GM23248 (cell line): ENCODE measurements around the gene WWC1. TPM values are rescaled to one million over a fixed set of nuclear protein-coding genes. Genes with fewer than 3 reads are reported as not detected.

Source experiments
- DNase-seq: peaks from one replicate; pipeline ENCODE4 v3.0.0-alpha.2; 2015
- H2AFZ ChIP-seq: fragments of 200-600 bp; sonication (generic); 2 replicates; pipeline ENCODE4 v1.6.1; 2016; ENCODE audit warnings: antibody characterized with exemption
- H3F3A ChIP-seq: fragments of 200-600 bp; sonication (generic); 2 replicates; pipeline ENCODE4 v1.6.1; 2016; ENCODE audit warnings: mild to moderate bottlenecking, antibody characterized with exemption, mixed run types; ENCODE audit not compliant: insufficient read depth
- H3K27ac ChIP-seq: fragments of 200-600 bp; sonication (generic); 2 replicates; pipeline ENCODE4 v1.5.1; 2016; ENCODE audit warnings: mild to moderate bottlenecking
- H3K27me3 ChIP-seq: fragments of 200-600 bp; sonication (generic); replicated peaks from 2 replicates; pipeline ENCODE4 v1.6.1; 2016; ENCODE audit warnings: mild to moderate bottlenecking; ENCODE audit not compliant: insufficient read depth
- H3K36me3 ChIP-seq: fragments of 200-600 bp; sonication (generic); 2 replicates; pipeline ENCODE4 v1.6.1; 2016; ENCODE audit warnings: low read depth, mild to moderate bottlenecking
- H3K4me1 ChIP-seq: fragments of 200-600 bp; sonication (generic); 2 replicates; pipeline ENCODE4 v1.6.1; 2016; ENCODE audit warnings: mild to moderate bottlenecking; ENCODE audit not compliant: insufficient read depth
- H3K4me2 ChIP-seq: fragments of 200-600 bp; sonication (generic); one replicate; pipeline ENCODE4 v1.6.1; 2016; ENCODE audit warnings: mild to moderate bottlenecking; ENCODE audit not compliant: unreplicated experiment
- H3K4me3 ChIP-seq: fragments of 200-600 bp; sonication (generic); 2 replicates; pipeline ENCODE4 v1.5.1; 2016; ENCODE audit warnings: mild to moderate bottlenecking
- H3K79me2 ChIP-seq: fragments of 200-600 bp; sonication (generic); 2 replicates; pipeline ENCODE4 v1.6.1; 2016; ENCODE audit warnings: mild to moderate bottlenecking; ENCODE audit not compliant: insufficient read depth
- H3K9ac ChIP-seq: fragments of 200-600 bp; sonication (generic); 2 replicates; pipeline ENCODE4 v1.6.1; 2016; ENCODE audit warnings: mild to moderate bottlenecking
- H3K9me2 ChIP-seq: fragments of 200-600 bp; sonication (generic); 2 replicates; pipeline ENCODE4 v1.6.1; 2016; ENCODE audit warnings: mixed run types, mild to moderate bottlenecking, moderate library complexity; ENCODE audit not compliant: insufficient read depth
- H3K9me3 ChIP-seq: fragments of 200-600 bp; sonication (generic); one replicate; pipeline ENCODE4 v1.6.1; 2017; ENCODE audit warnings: low read depth
- H4K20me1 ChIP-seq: fragments of 200-600 bp; sonication (generic); 2 replicates; pipeline ENCODE4 v1.6.0; 2016; ENCODE audit not compliant: insufficient read depth
- EZH2 ChIP-seq: fragments of 200-600 bp; sonication (generic); IDR thresholded peaks from 2 replicates; pipeline ENCODE4 v1.6.1; 2018; ENCODE audit warnings: antibody characterized with exemption, mild to moderate bottlenecking; ENCODE audit not compliant: insufficient read depth, poor library complexity, severe bottlenecking
- EZH2phosphoT487 ChIP-seq: fragments of 200-600 bp; sonication (generic); IDR thresholded peaks from 2 replicates; pipeline ENCODE4 v1.6.1; 2018; ENCODE audit warnings: antibody characterized with exemption, moderate library complexity, mild to moderate bottlenecking, low read depth; ENCODE audit not compliant: insufficient read depth
- WGBS, 2 experiments: methylation state at CpG; one replicate each; pipeline ENCODE4 v1.1.6; 2015 to 2017; ENCODE audit warnings: low lambda C conversion rate in 2 of 2, low coverage in 1 of 2; ENCODE audit errors: missing lambda C conversion rate in 2 of 2; 5-methylcytosine and 5-hydroxymethylcytosine counted together
- in situ Hi-C: fragments of 300-500 bp; cut with MboI; formaldehyde crosslinking; loops from 2 replicates; pipeline ENCODE4 v1.15.0; 2020
- polyA plus RNA-seq: library from polyadenylated mRNA; unstranded; fragments of >200 nt; fragmentation: Nextera tagmentation; extraction: Ambion mirVana; gene quantifications from 2 replicates; pipeline ENCODE4 v1.2.1, GENCODE V29; 2016
- total RNA-seq: library from RNA; depleted of rRNA; stranded (reverse); fragments of >200 nt; shearing (Covaris generic); gene quantifications from 2 replicates; pipeline ENCODE4 v1.2.3, GENCODE V29; 2014

The WWC1 gene
- total and polyA plus RNA-seq, 2 experiments from 2014 or later: 1.8 to 7.1 TPM

DNA sequence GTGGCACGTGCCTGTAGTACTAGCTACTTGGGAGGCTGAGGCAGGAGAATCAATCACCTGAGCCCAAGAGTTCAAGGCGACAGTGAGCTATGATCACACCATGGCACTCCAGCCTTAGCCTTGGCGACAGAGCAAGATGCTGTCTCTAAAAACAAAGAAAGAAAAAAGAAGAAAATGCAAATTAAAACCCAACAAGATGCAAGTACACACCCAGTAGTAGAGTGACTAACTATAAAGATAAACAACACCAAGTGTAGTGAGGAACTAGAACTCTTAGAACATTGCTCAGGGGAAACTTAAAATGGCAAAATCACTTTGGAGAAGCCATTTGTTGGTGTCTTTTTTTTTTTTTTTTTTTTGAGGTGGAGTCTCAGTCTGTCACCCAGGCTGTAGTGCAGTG lies 160.1 kb downstream of the WWC1 start:
- H3K9me2 ChIP-seq: no peaks in the 10 kb centered on the region
- H2AFZ ChIP-seq: no peak overlapping the region
- no peaks in the 10 kb centered on the region for H3K36me3 ChIP-seq
- DNase-seq: no peak
- H3K4me3 ChIP-seq: no peak overlapping the region
- H3K27ac ChIP-seq: no peak overlapping the region
- in situ Hi-C loops: no loop called here
- no peak overlapping the region for H3K4me2 ChIP-seq
- WGBS, 2 experiments: 94 to 100% methylated on average over 3 of the region's 3 CpGs
- no peaks in the 10 kb centered on the region for H3K79me2 ChIP-seq
- peaks cover 10% of the 10 kb centered on the region; the same call in 1 of the 2 replicates for H3K4me1 ChIP-seq
- TF ChIP-seq EZH2phosphoT487: no peak
- TF ChIP-seq EZH2: no peak
- no peaks in the 10 kb centered on the region for H3K9me3 ChIP-seq
- no peak overlapping the region for H3K9ac ChIP-seq
- H4K20me1 ChIP-seq: no peaks in the 10 kb centered on the region
- no peaks in the 10 kb centered on the region for H3K27me3 ChIP-seq
- H3F3A ChIP-seq: no peaks in the 10 kb centered on the region

GRCh38 chr5:168455201-168455600 lies 163.8 kb downstream of the WWC1 start:
- WGBS, 2 experiments: 93 to 94% methylated on average over 10 to 12 of the region's 12 CpGs
- Histone ChIP-seq H3K9me3 (no peaks in the 10 kb centered on the region), H3K27me3 (no peaks in the 10 kb centered on the region), H3K79me2 (no peaks in the 10 kb centered on the region), H3K9me2 (no peaks in the 10 kb centered on the region), H3K4me3 (no peak overlapping the region), H3K4me1 (peaks cover 5% of the 10 kb centered on the region; the same call in 1 of the 2 replicates), H2AFZ (no peak overlapping the region), H3K4me2 (no peak overlapping the region), H3F3A (no peaks in the 10 kb centered on the region), H4K20me1 (no peaks in the 10 kb centered on the region), H3K9ac (no peak overlapping the region), H3K27ac (no peak overlapping the region), H3K36me3 (no peaks in the 10 kb centered on the region)
- in situ Hi-C loops: no loop called here
- no peak for DNase-seq
- TF ChIP-seq EZH2 (no peak), EZH2phosphoT487 (no peak)

DNA sequence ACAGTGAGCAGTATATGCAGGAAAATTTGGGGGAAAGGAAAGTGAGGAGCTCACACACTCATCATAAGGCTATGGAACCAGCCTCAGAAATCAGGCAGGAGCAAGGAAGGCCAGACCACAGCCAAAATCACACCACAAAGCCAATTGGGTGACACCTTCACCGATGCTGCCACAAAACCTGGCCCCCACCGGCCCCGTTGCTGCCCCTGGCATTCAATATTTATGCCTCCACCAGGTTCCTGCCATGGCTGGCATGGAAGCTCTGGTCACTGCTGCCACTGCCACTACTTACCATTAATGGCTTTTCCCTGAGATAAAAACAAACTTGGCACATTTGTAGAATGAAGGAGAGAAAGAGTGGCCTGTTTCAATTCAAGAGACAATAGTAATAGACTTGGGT lies 166.1 kb downstream of the WWC1 start:
- in situ Hi-C loops: no loop called here
- H3K9me3 ChIP-seq: no peaks in the 10 kb centered on the region
- no peak overlapping the region for H3K27ac ChIP-seq
- H3K9me2 ChIP-seq: no peaks in the 10 kb centered on the region
- TF ChIP-seq EZH2phosphoT487 (no peak), EZH2 (no peak)
- no peak overlapping the region for H3K9ac ChIP-seq
- H3K4me2 ChIP-seq: no peak overlapping the region
- H3F3A ChIP-seq: no peaks in the 10 kb centered on the region
- DNase-seq: no peak
- H4K20me1 ChIP-seq: no peaks in the 10 kb centered on the region
- no peak overlapping the region for H3K4me3 ChIP-seq
- H3K36me3 ChIP-seq: no peaks in the 10 kb centered on the region
- 91 to 95% methylated on average over 3 of the region's 3 CpGs for WGBS, 2 experiments
- H2AFZ ChIP-seq: no peak overlapping the region
- H3K79me2 ChIP-seq: no peaks in the 10 kb centered on the region
- no peaks in the 10 kb centered on the region for H3K27me3 ChIP-seq
- no peaks in the 10 kb centered on the region for H3K4me1 ChIP-seq

DNA sequence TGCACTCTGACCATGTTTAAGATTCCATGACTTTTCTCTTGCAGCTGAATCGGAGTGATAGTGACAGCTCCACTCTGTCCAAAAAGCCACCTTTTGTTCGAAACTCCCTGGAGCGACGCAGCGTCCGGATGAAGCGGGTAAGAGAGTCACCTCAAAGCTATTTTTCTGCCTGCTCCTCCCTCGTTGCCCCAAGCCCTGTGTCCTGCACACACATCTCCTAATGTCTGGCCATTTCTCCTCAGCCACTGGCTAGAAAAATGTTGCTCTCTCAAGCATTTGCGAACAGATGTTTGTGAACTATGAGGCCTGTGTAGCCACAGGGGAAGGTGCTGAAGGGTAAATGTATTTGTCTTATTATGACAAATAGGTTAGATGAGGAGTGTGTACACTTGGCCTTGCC lies 169.2 kb downstream of the WWC1 start:
- TF ChIP-seq EZH2: no peak
- no peak for TF ChIP-seq EZH2phosphoT487
- Histone ChIP-seq H3F3A (no peaks in the 10 kb centered on the region), H3K36me3 (no peaks in the 10 kb centered on the region), H3K4me3 (no peak overlapping the region), H3K9me2 (no peaks in the 10 kb centered on the region), H2AFZ (no peak overlapping the region), H3K79me2 (no peaks in the 10 kb centered on the region), H4K20me1 (no peaks in the 10 kb centered on the region), H3K27me3 (no peaks in the 10 kb centered on the region), H3K27ac (no peak overlapping the region), H3K9me3 (no peaks in the 10 kb centered on the region), H3K4me1 (no peaks in the 10 kb centered on the region), H3K9ac (no peak overlapping the region), H3K4me2 (no peak overlapping the region)
- in situ Hi-C loops: no loop called here
- no peak for DNase-seq
- 95 to 99% methylated on average over 9 of the region's 9 CpGs for WGBS, 2 experiments

- in situ Hi-C loops: no loop called here
- Histone ChIP-seq H4K20me1 (no peaks in the 10 kb centered on the region), H3K36me3 (no peaks in the 10 kb centered on the region), H2AFZ (no peak overlapping the region), H3K27me3 (no peaks in the 10 kb centered on the region), H3K4me2 (no peak overlapping the region), H3K9ac (no peak overlapping the region), H3K4me3 (no peak overlapping the region), H3K4me1 (no peaks in the 10 kb centered on the region), H3K27ac (no peak overlapping the region), H3K9me3 (no peaks in the 10 kb centered on the region), H3K9me2 (no peaks in the 10 kb centered on the region), H3K79me2 (no peaks in the 10 kb centered on the region), H3F3A (no peaks in the 10 kb centered on the region)
- TF ChIP-seq EZH2phosphoT487 (no peak), EZH2 (no peak)
- no peak for DNase-seq
- 95 to 100% methylated on average over 2 of the region's 2 CpGs for WGBS, 2 experiments
Observed at GRCh38 chr5:168463081-168463480, 171.6 kb downstream of the WWC1 start.
